ENCODE results near the gene MYH15.

The MYH15 gene

GRCh38 chr3:108509871-108510270, 525 bp downstream of the MYH15 start:
- DNase-seq (ENCODE audit: low read depth), result no peak

GRCh38 chr3:108509263-108509662, 1.1 kb downstream of the MYH15 start:
- DNase-seq (ENCODE audit: low read depth), result no peak

GRCh38 chr3:108507902-108508301, 2.5 kb downstream of the MYH15 start:
- no peak for DNase-seq (ENCODE audit: low read depth)

GRCh38 chr3:108505811-108506210, 4.6 kb downstream of the MYH15 start:
- no peak for DNase-seq (ENCODE audit: low read depth)

GRCh38 chr3:108503722-108504121, 6.7 kb downstream of the MYH15 start:
- no peak for DNase-seq (ENCODE audit: low read depth)

- no peak for DNase-seq (ENCODE audit: low read depth)
Observed at GRCh38 chr3:108501535-108501934, 8.9 kb downstream of the MYH15 start.

GRCh38 chr3:108500728-108501127, 9.7 kb downstream of the MYH15 start:
- no peak for DNase-seq (ENCODE audit: low read depth)

GRCh38 chr3:108497271-108497670, 13.1 kb downstream of the MYH15 start:
- DNase-seq (ENCODE audit: low read depth), result no peak

- no peak for DNase-seq (ENCODE audit: low read depth)
Observed at GRCh38 chr3:108495717-108496116, 14.7 kb downstream of the MYH15 start.

GRCh38 chr3:108494906-108495531, 15.4 kb downstream of the MYH15 start:
- no peak for DNase-seq (ENCODE audit: low read depth)

- DNase-seq (ENCODE audit: low read depth), result no peak
Observed at GRCh38 chr3:108493862-108494261, 16.5 kb downstream of the MYH15 start.

GRCh38 chr3:108491456-108491855, 18.9 kb downstream of the MYH15 start:
- no peak for DNase-seq (ENCODE audit: low read depth)

- DNase-seq (ENCODE audit: low read depth), result peak; percentile 21
Observed at GRCh38 chr3:108489776-108490175, 20.6 kb downstream of the MYH15 start.

- DNase-seq (ENCODE audit: low read depth), result no peak
Observed at GRCh38 chr3:108488631-108489030, 21.8 kb downstream of the MYH15 start.

- DNase-seq (ENCODE audit: low read depth), result no peak
Observed at GRCh38 chr3:108487439-108487838, 23.0 kb downstream of the MYH15 start.

- no peak for DNase-seq (ENCODE audit: low read depth)
Observed at GRCh38 chr3:108486941-108487340, 23.5 kb downstream of the MYH15 start.

GRCh38 chr3:108486338-108486737, 24.1 kb downstream of the MYH15 start:
- no peak for DNase-seq (ENCODE audit: low read depth)

GRCh38 chr3:108485146-108485545, 25.2 kb downstream of the MYH15 start:
- no peak for DNase-seq (ENCODE audit: low read depth)

GRCh38 chr3:108479224-108479623, 31.2 kb downstream of the MYH15 start:
- DNase-seq (ENCODE audit: low read depth), result no peak

- DNase-seq (ENCODE audit: low read depth), result peak; percentile 36
Observed at GRCh38 chr3:108477511-108478147, 32.8 kb downstream of the MYH15 start.

GRCh38 chr3:108475220-108475782, 35.1 kb downstream of the MYH15 start:
- no peak for DNase-seq (ENCODE audit: low read depth)

- DNase-seq (ENCODE audit: low read depth), result no peak
Observed at GRCh38 chr3:108474581-108474980, 35.8 kb downstream of the MYH15 start.

- no peak for DNase-seq (ENCODE audit: low read depth)
Observed at GRCh38 chr3:108473711-108474110, 36.7 kb downstream of the MYH15 start.

All from stimulated activated CD8-positive, alpha-beta memory T cell treated with anti-CD3 and anti-CD28 coated beads, Interleukin-12 subunit alpha, Interleukin-12 subunit beta, amount 100 ng/mL, for 1 hour (primary cell).